Fibroblast of pulmonary artery (primary cell): Measurements from ENCODE around the gene TMEM86B.
A peak's percentile ranks its signal among the peaks of the same experiment; 100 is the strongest.

ENCODE experiments used
- DNase-seq: peaks from one replicate; pipeline ENCODE4 v3.0.0-alpha.2; 2010; ENCODE audit warnings: low read depth
- H3K4me3 ChIP-seq: replicated peaks from 2 replicates; pipeline ENCODE4 v1.5.1; 2011; ENCODE audit warnings: low read depth, mild to moderate bottlenecking, control low read depth, low read length, moderate library complexity
- TF ChIP-seq, protein P1 (sequence below): IDR thresholded peaks from 2 replicates; pipeline ENCODE4 v1.5.1; 2011; ENCODE audit warnings: mild to moderate bottlenecking, control low read depth, low read length, inconsistent platforms; ENCODE audit errors: missing control alignments

The TMEM86B gene

DNA sequence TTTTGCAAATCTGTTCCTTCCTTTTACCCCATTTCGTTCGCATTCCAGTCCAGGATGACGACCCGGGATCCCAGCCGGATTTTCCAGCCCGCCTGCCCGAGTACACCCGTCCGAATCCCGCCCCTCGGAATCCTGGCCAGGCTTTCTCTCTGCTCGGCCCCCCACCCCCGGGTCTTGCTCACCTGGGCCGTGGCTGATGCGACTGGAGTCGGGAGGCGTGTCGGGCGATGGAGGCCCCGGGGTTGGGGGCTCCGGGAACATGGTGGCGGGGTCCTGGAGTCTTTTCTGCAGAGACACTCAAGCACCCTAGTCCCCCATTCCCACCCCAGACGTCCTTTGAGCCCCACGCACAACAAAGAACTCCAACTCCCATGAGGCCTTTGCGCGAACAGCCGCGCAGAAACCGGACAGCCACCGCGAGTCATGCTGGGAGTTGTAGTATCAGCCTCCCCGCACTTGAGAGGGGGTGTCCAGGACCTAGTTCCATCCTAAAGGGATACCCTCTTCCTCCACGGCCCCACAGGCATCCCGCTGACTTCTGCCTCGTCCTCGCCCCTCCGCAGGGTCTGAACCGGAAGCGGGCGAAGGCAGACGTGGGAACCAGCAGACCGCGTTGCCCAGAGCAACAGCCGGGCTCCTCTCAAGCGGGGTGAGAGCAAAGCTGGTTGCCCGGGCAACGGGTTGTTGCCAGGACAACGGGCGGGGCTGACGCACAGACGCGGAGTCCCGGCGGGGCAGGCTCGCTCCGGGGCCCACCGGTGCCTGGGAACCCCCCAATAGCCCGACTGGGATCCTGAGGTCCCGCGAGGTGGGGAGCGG is 49.6 kb downstream of the TMEM86B start:
- DNase-seq = peak; percentile 80
- TF ChIP-seq, protein P1, sequence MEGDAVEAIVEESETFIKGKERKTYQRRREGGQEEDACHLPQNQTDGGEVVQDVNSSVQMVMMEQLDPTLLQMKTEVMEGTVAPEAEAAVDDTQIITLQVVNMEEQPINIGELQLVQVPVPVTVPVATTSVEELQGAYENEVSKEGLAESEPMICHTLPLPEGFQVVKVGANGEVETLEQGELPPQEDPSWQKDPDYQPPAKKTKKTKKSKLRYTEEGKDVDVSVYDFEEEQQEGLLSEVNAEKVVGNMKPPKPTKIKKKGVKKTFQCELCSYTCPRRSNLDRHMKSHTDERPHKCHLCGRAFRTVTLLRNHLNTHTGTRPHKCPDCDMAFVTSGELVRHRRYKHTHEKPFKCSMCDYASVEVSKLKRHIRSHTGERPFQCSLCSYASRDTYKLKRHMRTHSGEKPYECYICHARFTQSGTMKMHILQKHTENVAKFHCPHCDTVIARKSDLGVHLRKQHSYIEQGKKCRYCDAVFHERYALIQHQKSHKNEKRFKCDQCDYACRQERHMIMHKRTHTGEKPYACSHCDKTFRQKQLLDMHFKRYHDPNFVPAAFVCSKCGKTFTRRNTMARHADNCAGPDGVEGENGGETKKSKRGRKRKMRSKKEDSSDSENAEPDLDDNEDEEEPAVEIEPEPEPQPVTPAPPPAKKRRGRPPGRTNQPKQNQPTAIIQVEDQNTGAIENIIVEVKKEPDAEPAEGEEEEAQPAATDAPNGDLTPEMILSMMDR = no peak
- H3K4me3 ChIP-seq = peak overlapping the region; percentile 44
